ENCODE measurements around the gene MANEAL.

The MANEAL gene

DNA sequence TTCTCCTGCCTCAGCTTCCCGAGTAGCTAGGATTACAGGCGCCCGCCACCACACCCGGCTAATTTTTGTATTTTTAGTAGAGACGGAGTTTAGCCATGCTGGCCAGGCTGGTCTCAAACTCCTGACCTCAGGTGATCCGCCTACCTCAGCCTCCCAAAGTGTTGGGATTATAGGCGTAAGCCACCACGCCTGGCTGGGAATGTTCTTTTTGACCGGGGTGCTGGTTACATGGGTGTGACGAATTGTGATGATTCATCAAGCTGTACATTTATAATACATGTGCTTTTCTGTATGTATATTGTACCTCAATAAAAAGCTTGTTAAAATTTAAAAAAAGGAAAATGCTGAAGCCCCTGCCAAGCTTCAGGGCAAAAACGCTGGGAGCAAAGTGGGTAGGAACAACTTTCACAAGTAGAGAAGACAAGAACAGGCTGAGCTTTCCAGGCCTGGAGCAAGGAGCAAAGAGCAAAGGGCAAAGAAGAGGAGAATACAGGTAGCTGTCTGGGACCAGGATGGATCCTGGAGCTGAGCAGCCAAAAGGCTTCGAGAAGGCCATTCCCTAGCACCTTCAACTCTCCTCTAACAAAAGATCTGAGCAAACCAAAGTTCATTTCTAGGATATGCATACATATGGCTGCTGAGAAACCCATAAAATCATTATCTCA lies 34.9 kb downstream of the MANEAL start:
- no peak for DNase-seq (ENCODE audit: low spot score)

DNA sequence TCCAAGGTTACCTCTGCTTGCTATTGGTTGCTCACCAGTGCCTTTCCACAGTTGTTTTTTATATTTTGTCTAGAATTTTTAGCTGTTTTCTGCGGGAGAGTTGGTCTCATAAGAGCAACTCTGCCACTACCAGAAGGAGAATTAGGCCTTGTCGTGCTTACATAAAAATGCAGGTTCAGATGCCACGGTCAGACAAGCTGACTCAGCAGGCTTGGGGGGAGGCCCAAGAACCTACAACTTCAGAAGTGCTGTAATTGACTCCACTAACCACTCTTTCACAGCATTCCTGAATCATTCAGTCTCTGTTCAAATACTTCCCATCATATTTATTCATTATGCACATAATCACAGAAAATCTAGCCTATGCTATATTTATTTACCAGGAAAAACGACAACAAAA lies 37.5 kb downstream of the MANEAL start:
- no peak for DNase-seq (ENCODE audit: low spot score)

DNA sequence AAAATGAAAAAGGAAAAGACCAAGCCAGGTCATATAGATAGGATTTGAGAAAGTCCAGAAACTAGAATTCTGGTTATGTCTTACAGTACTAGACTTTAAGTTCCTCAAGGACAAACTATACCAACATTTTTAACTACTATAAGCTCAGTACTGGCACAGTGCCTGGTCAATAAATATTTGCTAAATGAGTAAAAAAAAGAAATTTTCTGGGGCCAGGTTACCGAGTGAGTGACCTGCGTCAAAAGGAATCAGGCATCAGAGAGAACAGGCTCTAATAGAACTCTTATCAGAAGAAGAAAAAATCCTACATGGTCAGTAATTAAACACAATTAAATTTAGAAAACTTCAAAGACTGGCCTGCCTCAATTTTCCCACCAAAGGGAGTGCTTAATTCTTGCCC lies 38.2 kb downstream of the MANEAL start:
- DNase-seq (ENCODE audit: low spot score): no peak

DNA sequence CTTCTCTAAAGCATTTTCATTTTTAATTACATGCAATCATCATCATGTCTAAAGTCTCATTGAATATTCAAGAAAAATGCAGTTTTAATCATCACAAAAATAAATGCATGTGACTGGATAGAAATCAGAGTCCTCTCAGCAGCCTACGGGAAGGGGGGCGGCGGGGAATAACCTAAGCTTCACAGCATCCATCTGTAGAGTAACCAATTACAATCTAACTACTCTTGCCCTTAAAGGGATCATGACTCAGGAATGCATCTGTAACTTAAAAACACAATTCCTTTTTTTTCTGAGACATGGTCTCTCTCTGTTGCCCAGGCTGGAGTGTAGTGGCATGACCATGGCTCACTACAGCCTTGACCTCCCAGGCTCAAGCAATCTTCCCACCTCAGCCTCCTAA lies 43.1 kb downstream of the MANEAL start:
- DNase-seq (ENCODE audit: low spot score): no peak

DNA sequence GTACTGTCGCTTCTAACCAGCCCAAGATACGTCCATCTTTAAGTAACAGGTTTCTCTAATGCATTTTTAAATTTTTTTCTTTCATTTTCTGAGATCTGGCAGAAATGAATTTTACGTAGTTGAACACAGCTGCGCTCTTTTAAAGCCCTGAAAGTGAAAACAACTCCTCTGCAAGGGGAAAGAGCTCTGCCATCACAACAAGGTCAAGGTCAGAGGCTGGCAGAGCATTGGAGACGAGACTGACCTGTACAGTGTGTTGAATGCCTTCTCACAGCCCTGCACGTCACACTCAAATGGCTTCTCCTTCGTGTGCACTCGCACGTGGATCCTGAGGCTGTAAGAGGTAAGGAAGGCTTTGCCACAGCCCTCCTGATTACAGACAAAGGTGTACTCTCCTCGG lies 46.0 kb downstream of the MANEAL start:
- DNase-seq (ENCODE audit: low spot score): no peak

DNA sequence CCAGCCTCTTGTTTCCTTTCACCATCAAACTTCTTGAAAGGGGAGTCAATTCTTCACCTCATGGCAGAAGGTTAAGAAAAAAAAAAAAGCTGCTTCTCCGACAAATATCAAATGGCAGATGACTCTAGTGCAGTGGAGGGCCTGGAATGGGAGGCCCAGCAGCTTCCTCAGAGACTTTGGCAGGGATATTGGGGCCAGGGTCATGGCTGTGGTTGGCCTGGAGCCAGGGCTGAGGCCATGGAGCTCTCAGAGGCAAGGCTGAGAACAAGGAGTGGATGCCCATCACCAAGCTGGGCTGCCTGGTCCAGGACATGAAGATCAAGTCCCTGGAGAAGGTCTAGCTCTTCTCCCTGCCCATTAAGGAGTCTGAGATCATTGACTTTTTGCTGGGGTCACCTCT lies 47.1 kb downstream of the MANEAL start:
- no peak for DNase-seq (ENCODE audit: low spot score)

DNA sequence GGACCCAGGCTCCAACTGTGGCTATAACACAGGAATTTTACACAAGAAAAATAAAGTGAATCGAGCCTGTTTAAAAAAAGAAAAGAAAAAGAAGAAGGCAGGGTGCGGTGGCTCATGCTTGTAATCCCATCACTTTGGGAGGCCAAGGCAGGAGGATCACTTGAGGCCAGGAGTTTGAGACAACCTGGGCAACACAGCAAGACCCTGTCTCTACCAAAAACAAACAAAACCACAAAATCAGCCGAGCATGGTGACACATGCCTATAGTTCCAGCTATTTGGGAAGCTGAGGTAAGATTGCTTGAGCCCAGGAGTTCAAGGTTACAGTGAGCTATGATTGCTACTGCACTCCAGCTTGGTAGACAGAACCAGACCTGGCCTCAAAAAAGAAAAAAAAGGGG lies 48.0 kb downstream of the MANEAL start:
- DNase-seq (ENCODE audit: low spot score): no peak

DNA sequence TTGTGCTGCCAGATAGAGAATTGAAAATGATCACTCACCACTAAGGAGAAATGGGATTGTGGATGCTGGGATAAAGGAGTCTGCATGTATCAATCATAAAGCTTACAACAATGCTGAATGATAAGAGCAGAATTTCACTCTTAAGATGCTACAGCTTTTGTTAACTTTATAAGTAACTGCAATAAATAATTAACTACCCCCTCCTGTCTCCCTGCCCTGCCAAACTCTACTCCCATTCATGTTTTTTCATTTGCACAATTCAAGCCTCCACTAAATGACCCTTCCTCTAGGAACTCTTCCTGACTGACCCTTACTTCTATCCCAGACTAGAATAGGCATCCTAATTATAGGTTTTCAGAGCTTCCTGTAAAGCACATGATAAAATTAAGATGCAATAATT lies 50.9 kb downstream of the MANEAL start:
- DNase-seq (ENCODE audit: low spot score): no peak

DNA sequence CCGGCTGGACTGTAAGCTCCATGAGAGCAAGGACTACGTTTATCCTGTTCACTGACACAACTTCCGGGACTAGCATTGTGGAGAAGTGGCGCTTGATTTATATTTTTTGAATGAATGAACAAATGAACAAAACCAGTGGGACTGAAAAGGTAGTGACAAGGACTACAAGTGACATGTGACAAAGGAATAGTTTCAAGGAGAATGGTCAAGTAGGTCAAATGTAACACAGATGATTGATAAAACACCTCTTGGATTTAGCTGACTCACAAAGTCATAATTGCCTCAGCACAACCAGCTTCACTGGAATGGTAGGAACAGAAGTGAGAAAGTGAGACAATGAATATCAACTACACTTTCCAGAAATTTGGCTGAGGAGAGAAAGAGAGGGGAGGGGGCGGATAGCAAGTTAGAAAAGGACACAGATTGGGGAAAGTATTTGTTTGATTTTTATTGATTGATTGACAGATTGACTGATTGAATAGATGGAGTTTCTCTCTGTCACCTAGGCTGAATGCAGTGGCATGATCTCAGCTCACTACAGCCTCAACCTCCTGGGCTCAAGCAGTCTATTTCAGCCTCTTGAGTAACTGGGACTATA lies 51.5 kb downstream of the MANEAL start:
- no peak for DNase-seq (ENCODE audit: low spot score)

DNA sequence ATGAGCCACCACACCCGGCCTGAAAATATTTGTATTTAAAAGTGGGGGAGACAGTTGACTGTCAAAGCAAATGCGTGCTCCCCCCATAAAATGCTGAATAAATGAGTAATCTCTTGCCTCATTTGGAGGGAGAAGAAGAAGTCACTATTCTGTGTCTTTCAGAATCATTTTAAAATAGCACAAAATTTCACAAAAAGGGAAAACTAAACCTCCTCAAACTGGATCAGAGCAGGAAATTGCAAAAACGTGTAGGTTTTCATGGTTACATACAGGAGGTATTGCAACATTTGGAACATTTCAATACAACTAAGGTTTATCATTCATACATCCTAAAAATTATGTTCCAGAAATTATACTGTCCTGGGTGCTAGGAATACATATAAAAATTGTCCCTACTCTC lies 52.1 kb downstream of the MANEAL start:
- no peak for DNase-seq (ENCODE audit: low spot score)

DNA sequence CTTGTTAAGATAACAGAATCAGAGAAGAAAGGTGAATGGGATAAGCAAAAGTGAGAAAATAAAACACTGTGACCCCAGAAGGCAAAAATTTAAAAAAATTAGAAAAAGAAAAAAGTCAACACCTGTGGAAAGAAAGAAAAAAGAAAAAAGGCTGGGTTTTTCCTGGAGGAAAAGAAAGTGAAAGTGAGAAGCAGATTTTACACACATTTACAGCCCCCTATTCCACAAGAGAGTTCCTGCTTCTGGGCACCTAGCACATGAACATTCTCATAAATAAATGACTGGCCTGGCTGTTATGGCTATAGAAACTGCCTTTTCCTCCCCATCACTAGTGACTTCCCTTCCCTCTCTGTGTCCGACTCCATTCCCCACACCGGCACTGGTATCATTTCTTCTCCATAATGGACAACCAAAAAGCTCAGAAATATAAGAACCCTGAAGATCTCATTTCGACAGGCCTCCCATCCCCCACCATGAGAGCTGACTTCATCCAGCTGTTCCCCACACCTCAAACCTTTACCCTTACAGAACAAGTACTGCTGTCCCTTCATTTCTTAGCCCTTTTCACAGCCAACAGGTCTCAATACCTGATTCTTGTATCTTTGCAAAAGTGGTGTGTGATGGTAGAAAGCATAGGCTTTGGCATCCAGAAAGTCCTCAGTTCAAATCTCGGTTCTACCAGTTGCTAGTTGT lies 53.1 kb downstream of the MANEAL start:
- DNase-seq (ENCODE audit: low spot score): no peak

DNA sequence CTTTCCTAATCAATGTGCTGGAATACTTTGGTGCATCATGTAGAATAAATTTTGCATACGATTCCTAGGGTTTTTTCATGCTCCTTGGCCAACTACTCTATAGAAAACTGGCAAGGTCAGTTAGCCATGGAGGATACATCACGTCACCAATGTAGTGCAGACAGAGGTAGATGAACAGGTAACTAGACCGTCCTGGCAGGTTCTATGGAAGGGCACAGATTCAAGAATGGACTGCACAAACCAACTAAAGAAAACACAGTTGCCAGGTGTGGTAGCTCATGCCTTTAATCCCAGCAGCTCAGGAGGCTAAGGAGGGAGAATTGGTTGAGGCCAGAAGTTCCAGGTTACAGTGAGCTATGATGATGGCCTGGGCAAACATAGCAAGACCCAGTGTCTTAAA lies 55.8 kb downstream of the MANEAL start:
- DNase-seq (ENCODE audit: low spot score): no peak

DNA sequence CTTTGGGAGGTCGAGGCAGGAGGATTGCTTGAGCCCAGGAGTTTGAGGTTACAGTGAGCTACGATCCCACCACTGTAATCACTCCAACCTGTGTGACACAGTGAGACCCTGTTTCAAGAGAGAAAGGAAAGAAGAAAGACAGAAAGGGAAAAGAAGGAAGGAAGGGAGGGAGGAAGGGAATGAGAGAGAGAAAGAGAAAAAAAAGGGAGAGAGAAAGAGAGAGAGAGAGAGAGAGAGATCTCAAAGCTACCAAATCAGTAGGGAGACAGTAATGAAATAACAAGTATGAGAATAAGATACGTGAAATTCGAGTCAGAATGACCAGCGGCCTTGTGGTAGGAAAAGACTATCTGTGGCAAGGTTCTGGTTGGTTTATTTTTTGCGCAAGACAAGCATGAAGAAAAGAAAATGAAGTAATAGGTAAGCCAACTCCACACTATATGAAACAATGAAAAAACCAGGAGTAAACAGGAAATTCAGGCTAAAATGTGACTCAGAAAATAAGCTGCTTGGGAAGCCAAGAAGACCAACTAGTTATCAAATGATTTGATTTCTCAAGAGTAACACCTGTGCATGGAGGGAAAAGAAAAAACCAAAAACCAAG lies 56.8 kb downstream of the MANEAL start:
- no peak for DNase-seq (ENCODE audit: low spot score)

All from D341Med (cell line).